IPS-20b (cell line): Measurements from ENCODE around the gene BMERB1.
"Not testable (repeated sequence)": the region's sequence is repeated elsewhere in the genome, so short reads cannot be mapped to it uniquely, and the experiment has no call there.

ENCODE experiments used
- H3K27ac ChIP-seq: one replicate; pipeline ENCODE4 v1.5.1; 2013; ENCODE audit warnings: low read length
- H3K27me3 ChIP-seq: 2 replicates; pipeline ENCODE4 v1.6.1; 2013; ENCODE audit warnings: mild to moderate bottlenecking, low read length, inconsistent platforms; ENCODE audit not compliant: insufficient read depth
- H3K36me3 ChIP-seq: 2 replicates; pipeline ENCODE4 v1.6.1; 2013; ENCODE audit warnings: low read depth, mild to moderate bottlenecking, inconsistent platforms, low read length, moderate library complexity; ENCODE audit not compliant: insufficient read depth
- H3K4me1 ChIP-seq: 2 replicates; pipeline ENCODE4 v1.6.1; 2013; ENCODE audit warnings: mild to moderate bottlenecking, control low read depth, inconsistent platforms, low read length, moderate library complexity; ENCODE audit not compliant: insufficient read depth
- H3K4me3 ChIP-seq: 2 replicates; pipeline ENCODE4 v1.5.1; 2013; ENCODE audit warnings: mild to moderate bottlenecking, low read length, inconsistent platforms
- H3K9ac ChIP-seq: 2 replicates; pipeline ENCODE4 v1.6.1; 2013; ENCODE audit warnings: low read depth, mild to moderate bottlenecking, inconsistent platforms, low read length, moderate library complexity
- H3K9me3 ChIP-seq: 2 replicates; pipeline ENCODE4 v1.6.1; 2013; ENCODE audit warnings: mild to moderate bottlenecking, low read depth, low read length, inconsistent platforms; ENCODE audit not compliant: insufficient read depth

The BMERB1 gene

GRCh38 chr16:15553313-15554088, 119.1 kb downstream of the BMERB1 start:
- no peaks in the 10 kb centered on the region for H3K27me3 ChIP-seq
- H3K9me3 ChIP-seq = no peaks in the 10 kb centered on the region
- no peaks in the 10 kb centered on the region for H3K36me3 ChIP-seq
- H3K4me1 ChIP-seq = no peaks in the 10 kb centered on the region
- H3K27ac ChIP-seq = no peak overlapping the region
- no peak overlapping the region for H3K9ac ChIP-seq
- H3K4me3 ChIP-seq = no peak overlapping the region

DNA sequence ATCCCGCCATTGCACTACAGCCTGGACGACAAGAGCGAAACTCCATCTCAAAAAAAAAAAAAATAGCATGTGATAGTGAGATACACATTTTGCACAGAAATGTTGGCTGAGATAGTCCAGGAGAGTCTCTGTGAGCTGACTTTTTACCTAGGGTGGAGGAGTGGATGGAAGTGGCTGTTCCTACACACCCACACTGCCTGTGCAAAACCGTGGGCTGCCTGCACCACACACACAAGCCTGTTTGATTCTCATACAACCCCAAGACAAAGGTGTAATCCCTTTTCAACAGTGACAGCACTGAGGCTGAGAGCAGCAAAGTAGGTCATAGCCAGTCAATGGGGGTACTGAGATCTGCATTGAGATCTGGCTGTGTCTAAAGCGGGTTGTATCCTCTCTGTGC, 121.7 kb downstream of the BMERB1 start:
- Histone ChIP-seq H3K36me3 (no peaks in the 10 kb centered on the region), H3K9me3 (no peaks in the 10 kb centered on the region), H3K27me3 (no peaks in the 10 kb centered on the region), H3K4me3 (no peak overlapping the region), H3K27ac (no peak overlapping the region), H3K4me1 (no peaks in the 10 kb centered on the region), H3K9ac (no peak overlapping the region)

GRCh38 chr16:15557258-15557657, 122.9 kb downstream of the BMERB1 start:
- Histone ChIP-seq H3K4me3 (no peak overlapping the region), H3K27ac (no peak overlapping the region), H3K27me3 (no peaks in the 10 kb centered on the region), H3K9me3 (no peaks in the 10 kb centered on the region), H3K36me3 (no peaks in the 10 kb centered on the region), H3K9ac (no peak overlapping the region), H3K4me1 (no peaks in the 10 kb centered on the region)

- Histone ChIP-seq H3K27ac (no peak overlapping the region), H3K4me3 (no peak overlapping the region), H3K4me1 (0 out of 2 replicates have a peak, but pooled peaks cover 2% of the 10 kb centered on the region), H3K36me3 (no peaks in the 10 kb centered on the region), H3K27me3 (no peaks in the 10 kb centered on the region), H3K9me3 (no peaks in the 10 kb centered on the region), H3K9ac (no peak overlapping the region)
These were observed 124.8 kb downstream of the BMERB1 start for GRCh38 chr16:15559176-15559575.

DNA sequence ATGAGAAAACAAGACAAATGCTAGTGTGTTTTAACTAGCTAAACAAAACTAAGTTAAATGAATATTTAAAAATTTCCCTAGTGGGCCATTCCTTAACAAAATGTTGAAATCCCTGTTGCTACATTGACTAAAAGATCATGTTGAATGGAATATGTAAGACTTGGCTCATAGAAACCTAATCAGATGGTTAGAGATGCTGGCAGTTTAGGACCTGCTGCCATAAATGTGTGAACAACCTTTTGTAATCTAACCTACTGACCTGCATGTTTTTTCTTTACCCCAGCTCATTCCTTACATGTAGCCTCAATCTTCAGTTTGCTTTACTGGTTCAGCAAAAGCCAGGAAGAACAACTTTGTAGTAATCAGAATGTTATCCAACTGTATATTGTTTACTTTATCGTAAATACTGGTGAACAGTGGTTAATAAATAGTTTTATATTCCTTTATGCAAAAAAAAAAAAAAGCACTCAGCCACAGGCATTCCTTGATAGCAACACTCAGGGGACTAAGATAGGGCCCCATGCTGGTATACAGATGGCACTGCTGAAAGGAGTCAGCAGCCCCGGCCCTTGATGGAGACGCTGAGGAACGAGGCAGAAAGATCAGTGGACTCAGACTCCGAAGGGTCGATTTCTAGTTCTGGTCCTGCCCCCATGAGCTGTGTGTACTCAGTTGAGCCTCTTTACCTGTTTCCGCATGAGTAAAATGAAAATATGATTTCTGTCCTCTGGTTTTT, 130.4 kb downstream of the BMERB1 start:
- 0 out of 2 replicates have a peak, but pooled peaks cover 2% of the 10 kb centered on the region for H3K4me1 ChIP-seq
- H3K9ac ChIP-seq = no peak overlapping the region

DNA sequence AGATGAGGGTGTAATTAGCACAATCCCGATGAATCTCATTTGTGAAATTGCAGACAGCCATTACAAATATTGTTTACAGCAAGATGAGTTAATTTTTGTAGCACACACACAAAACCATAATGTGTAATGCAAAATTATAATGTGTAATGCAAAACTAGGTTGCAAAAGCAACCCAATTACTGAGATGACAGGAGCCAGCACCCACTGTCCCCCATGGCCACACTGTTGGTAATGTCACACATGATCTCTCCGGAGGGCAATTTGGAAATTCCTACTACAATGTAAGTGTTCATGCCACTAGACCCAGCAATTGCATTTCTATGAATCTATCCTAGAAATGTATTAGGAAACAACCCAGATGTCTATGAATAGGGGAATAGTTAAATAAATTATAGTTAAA, 131.7 kb downstream of the BMERB1 start:
- H3K4me3 ChIP-seq = no peak overlapping the region
- no peak overlapping the region for H3K27ac ChIP-seq

More for the DNA sequence above, 130.4 kb downstream of the BMERB1 start:
- H3K9me3 ChIP-seq = no peaks in the 10 kb centered on the region
- H3K27ac ChIP-seq = no peak overlapping the region
- no peak overlapping the region for H3K4me3 ChIP-seq
- no peaks in the 10 kb centered on the region for H3K27me3 ChIP-seq
- H3K36me3 ChIP-seq = no peaks in the 10 kb centered on the region

GRCh38 chr16:15567823-15568222, 133.4 kb downstream of the BMERB1 start:
- H3K9me3 ChIP-seq = no peaks in the 10 kb centered on the region
- H3K27ac ChIP-seq = no peak overlapping the region
- no peak overlapping the region for H3K9ac ChIP-seq
- H3K4me1 ChIP-seq = peaks cover 8% of the 10 kb centered on the region; the same call in 1 of the 2 replicates
- no peaks in the 10 kb centered on the region for H3K36me3 ChIP-seq
- H3K27me3 ChIP-seq = no peaks in the 10 kb centered on the region
- H3K4me3 ChIP-seq = no peak overlapping the region

More for the DNA sequence above, 131.7 kb downstream of the BMERB1 start:
- Histone ChIP-seq H3K9ac (no peak overlapping the region), H3K9me3 (no peaks in the 10 kb centered on the region), H3K4me1 (0 out of 2 replicates have a peak, but pooled peaks cover 2% of the 10 kb centered on the region), H3K36me3 (no peaks in the 10 kb centered on the region), H3K27me3 (no peaks in the 10 kb centered on the region)

DNA sequence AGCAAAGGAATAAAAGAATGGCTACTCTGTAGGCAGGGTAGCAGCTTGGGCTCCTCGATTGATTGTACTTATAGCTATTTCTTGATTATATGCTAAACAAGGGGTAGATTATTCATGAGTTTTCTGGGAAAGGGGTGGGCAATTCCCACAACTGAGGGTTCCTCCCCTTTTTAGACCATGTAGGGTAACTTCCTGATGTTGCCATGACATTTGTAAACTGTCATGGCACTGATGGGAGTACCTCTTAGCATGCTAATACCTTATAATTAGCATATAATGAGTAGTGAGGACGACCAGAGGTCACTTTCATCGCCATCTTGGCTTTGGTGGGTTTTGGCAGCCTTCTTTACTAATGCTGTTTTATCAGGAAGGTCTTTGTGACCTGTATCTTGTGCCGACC, 136.3 kb downstream of the BMERB1 start:
- not testable (repeated sequence) for H3K4me3 ChIP-seq, H3K27me3 ChIP-seq, H3K27ac ChIP-seq, H3K36me3 ChIP-seq, H3K9ac ChIP-seq, H3K4me1 ChIP-seq, H3K9me3 ChIP-seq

- Histone ChIP-seq H3K27me3 (no peaks in the 10 kb centered on the region), H3K36me3 (no peaks in the 10 kb centered on the region), H3K4me1 (peaks cover 9% of the 10 kb centered on the region; the same call in 1 of the 2 replicates), H3K4me3 (no peak overlapping the region), H3K9ac (no peak overlapping the region), H3K9me3 (no peaks in the 10 kb centered on the region), H3K27ac (no peak overlapping the region)
These were observed 137.2 kb downstream of the BMERB1 start for GRCh38 chr16:15571557-15571956.

- Histone ChIP-seq H3K4me3 (no peak overlapping the region), H3K36me3 (no peaks in the 10 kb centered on the region), H3K27ac (no peak overlapping the region), H3K9ac (no peak overlapping the region), H3K9me3 (no peaks in the 10 kb centered on the region), H3K27me3 (no peaks in the 10 kb centered on the region), H3K4me1 (peaks cover 9% of the 10 kb centered on the region; the same call in 1 of the 2 replicates)
These were observed 138.1 kb downstream of the BMERB1 start for GRCh38 chr16:15572329-15573001.

DNA sequence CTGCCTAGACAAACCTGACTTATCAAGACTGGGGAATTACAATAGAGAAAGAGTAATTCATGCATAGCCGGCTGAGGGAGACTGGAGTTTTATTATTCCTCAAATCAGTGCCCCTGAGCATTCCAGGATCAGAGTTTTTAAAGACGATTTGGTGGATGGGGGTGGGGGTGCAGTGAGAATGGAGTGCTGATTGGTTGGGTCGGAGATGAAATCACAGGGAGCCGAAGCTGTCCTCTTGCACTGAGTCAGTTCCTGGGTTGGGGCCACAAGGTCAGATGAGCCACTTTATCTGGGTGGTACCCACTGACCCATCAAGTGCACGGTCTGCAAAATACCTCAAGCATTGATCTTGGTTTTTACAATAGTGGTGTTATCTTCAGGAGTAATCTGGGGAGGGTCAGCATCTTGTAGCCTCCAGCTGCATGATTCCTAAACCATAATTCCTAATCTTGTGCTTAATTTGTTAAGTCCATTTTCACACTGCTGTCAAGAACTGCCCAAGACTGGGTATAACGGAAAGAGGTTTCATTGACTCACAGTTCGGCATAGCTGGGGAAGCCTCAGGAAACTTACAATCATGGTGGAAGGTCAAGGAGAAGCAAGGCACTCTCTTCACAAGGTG, 139.0 kb downstream of the BMERB1 start:
- H3K9ac ChIP-seq = no peak overlapping the region
- no peak overlapping the region for H3K4me3 ChIP-seq
- H3K9me3 ChIP-seq = no peaks in the 10 kb centered on the region
- peaks cover 9% of the 10 kb centered on the region; the same call in 1 of the 2 replicates for H3K4me1 ChIP-seq
- H3K36me3 ChIP-seq = no peaks in the 10 kb centered on the region
- no peaks in the 10 kb centered on the region for H3K27me3 ChIP-seq
- no peak overlapping the region for H3K27ac ChIP-seq
